Posterior vena cava (tissue), 2 donors: ENCODE measurements around the gene UPF3A. TPM values are rescaled to one million over a fixed set of nuclear protein-coding genes. Genes with fewer than 3 reads are reported as not detected.
"Not testable (repeated sequence)": the region's sequence is repeated elsewhere in the genome, so short reads cannot be mapped to it uniquely, and the experiment has no call there.

Experiments used
- DNase-seq: peaks from one replicate; pipeline ENCODE4 v3.0.0-alpha.2; 2020; ENCODE audit warnings: low spot score
- intact Hi-C, 2 donors: fragments of 100-400 bp; cut with DNase I; formaldehyde crosslinking; loops; one replicate each; pipeline versions ENCODE4 v1.14.1 to v1.14.2; 2022 to 2023
- microRNA-seq, 2 donors: library from miRNA; unstranded; fragments of <30 nt; microRNA quantifications; one replicate each; pipeline ENCODE4 v1.2.0, GENCODE V29; 2020 to 2021; ENCODE audit warnings: borderline microRNAs expressed in 2 of 2
- total RNA-seq, 2 donors: library from RNA; stranded (reverse); fragmentation: NEBNext Ultra II Directional; extraction: Animal tissue kit (Norgen Biotek cat#: 25700); gene quantifications; one replicate each; pipeline ENCODE4 v1.2.1, GENCODE V29; 2021
- donor health status: DM: yes; HTN: yes; CAD: no.
- donor health status: DM: yes; HTN: yes; CAD: no.

The UPF3A gene
- total RNA-seq, 2 donors from 2014 or later = 35.2 to 36.7 TPM

DNA sequence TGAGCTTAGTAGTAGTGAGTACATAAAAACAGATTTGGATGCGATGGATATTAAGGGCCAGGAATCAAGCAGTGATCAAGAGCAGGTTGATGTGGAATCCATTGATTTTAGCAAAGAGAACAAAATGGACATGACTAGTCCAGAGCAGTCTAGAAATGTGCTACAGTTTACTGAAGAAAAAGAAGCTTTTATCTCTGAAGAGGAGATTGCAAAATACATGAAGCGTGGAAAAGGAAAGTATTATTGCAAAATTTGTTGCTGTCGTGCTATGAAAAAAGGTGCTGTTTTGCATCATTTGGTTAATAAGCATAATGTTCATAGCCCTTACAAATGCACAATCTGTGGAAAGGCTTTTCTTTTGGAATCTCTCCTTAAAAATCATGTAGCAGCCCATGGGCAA, 44.3 kb downstream of the UPF3A start:
- no peak for DNase-seq
- intact Hi-C loops = no loop called here

DNA sequence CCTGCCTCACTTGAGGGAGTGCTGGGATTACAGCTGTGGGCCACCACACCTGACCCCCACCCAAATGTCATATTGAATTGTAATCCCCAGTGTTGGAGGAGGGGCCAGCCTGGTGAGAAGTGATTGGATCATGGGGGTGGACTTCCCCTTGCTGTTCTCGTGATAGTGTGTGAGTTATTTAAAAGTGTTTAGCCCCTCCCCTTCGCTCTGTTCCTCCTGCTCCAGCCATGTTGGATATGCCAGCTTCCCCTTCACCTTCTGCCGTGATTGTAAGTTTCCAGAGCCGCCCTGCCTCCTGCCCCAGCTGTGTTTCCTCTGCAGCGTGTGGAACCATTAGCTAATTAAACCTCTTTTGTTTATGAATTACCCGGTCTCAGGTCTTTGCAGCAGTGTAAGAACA, 46.6 kb downstream of the UPF3A start:
- intact Hi-C loops = no loop called here
- DNase-seq = no peak

DNA sequence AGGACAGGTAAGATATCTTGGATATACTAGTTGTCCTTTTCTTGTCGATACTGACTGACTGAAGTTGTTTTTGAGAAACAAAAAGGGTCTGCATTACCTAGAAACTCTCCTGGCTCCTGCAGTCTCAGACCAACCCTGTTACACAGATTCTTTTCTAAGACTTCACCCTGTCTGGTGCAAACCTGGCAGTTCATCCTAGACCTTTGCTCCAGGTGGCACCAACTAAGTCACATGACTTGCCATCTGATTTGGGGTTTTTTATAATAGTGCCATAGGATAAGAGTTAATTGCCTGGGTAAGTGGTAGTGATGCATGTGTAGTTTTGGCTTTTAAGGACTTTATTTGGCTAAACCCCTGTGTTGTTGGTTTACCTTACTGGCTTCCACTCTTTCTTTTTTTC, 47.2 kb downstream of the UPF3A start:
- intact Hi-C loops = no loop called here
- no peak for DNase-seq

DNA sequence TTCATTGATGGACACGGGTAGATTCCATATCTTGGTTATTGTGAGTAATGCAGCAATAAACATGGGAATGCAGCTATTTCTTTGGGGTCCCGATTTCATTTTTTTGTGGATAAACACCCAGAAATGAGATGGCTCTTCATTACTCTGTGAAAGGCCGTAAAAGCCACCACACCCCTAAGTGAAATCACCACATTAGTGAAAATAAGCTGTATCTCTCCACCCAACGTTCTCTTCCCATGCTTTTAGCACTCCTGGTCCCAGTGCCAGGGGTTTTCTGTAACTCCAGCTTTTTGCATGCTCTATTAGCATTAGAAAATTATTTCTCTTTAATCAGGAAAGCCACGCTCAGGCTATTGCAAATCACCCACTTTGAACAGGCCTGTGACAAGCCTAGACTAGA, 48.7 kb downstream of the UPF3A start:
- intact Hi-C loops = no loop called here
- no peak for DNase-seq

DNA sequence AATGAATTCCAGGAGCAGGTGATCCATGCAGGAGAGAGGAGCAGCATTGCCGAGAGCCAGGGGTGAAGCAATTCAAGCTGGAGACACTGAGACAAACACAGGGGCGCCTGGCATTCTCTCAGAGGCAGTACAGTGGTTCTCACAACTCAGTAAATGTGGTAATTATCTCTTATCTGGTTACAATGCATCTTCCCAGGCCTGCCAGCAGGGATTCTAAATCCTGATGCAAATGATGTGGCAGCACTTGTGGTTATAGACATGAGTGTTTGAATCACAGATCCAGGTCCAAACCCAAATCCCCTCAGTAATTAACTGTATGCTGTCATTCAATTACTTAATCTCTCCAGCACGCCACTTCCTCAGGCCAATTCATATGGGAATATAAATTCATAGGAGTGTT, 52.5 kb downstream of the UPF3A start:
- intact Hi-C loops, DNase-seq: not testable (repeated sequence)

DNA sequence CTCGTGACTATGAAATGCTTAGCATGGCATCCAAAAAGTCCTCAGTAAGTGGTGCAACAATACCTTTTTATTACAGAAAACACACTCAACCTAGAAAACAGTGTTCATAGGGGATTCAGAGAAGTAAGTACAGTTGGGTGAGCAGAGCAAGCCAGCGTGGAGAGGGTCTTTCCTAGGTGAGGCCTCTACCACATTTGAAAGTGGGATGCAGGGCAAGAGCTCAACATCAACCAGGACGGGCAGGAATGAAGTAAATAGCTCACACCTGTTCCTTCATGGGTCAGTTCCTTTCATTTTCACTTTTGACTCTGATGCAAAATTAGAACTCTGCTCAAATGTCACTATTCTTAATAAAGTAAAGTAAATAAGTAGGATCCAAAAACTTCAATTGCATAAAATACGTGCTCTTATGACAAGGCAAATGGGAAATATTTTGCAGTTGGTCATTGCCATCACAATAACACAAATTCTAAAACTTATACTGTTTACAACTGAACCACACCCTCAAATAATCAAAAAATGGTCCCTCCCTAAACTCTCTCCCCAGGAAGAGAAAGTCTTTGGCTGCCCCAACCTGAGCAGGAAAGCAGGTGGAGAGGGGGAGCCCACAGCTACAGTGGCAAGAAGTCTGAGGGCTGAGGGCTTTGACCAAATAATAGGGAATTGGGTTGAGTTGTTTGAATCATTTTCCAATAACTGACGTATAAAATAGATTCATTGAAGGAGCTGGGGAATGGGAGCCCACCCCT, 53.1 kb downstream of the UPF3A start:
- intact Hi-C loops = no loop called here
- no peak for DNase-seq

DNA sequence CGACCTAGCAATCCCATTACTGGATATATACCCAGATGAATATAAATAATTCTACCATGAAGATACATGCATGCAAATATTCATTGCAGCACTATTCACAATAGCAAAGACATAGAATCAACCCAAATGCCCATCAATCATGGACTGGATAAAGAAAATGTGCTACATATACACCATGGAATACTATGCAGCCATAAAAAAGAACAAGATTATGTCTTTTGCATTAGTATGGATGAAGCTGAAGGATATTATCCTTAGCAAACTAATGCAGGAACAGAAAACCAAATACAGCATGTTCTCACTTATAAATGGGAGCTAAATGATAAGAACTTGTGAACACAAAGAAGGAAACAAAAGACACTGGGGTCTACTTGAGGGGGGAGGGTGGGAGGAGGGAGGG, 55.1 kb downstream of the UPF3A start:
- DNase-seq, intact Hi-C loops: not testable (repeated sequence)

DNA sequence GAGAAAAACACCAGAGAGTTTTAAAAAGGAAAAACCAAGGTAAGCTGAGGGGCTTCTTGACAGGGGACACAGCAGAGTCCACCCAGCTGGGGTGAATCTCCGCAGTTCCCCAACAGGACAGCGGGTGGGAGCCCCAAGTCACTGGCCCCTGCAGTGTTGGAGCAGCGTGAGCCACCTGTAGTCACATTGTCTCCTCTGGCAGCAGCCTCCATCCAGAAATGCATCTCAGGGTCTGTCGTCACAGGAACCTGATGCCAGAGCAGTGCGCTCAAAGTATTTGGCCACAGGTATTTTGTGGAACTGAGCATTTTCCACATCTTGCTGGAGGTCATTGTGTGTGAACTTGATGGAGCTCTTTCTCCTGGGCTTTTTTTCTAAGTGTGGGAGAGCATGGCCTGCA, 57.6 kb downstream of the UPF3A start:
- intact Hi-C loops = no loop called here
- DNase-seq = no peak

DNA sequence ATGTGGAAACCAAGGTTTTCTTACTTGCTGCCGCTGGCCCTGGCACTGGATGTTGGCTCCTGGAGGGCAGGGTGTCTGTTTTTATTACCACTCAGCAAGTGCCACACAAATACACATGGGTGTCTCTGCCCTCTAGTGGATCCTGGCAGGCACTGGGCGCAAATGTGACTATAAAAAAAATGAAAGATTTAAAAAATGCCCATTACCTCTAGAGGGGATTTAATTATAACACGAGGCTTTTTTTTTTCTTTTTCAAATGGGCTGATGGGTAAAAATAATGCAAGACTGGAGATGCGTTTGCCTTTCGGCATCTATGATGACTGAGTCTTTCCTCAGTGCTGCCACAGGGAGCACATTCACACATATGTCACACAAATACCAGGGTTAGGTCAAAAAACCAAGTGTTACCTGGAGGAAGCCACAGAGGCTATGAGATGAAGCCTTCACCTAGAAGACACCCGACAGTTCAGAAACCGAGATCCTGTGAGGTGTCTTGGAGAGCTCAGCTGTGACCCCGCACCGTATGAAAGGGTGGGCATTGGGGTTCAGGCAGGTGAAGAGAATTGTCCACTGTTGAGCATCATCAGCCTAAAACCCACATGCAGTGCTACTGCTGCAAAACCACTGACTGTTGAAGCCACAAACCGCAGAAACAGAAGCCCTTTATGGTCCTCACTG, 58.6 kb downstream of the UPF3A start:
- intact Hi-C loops = no loop called here
- no peak for DNase-seq

DNA sequence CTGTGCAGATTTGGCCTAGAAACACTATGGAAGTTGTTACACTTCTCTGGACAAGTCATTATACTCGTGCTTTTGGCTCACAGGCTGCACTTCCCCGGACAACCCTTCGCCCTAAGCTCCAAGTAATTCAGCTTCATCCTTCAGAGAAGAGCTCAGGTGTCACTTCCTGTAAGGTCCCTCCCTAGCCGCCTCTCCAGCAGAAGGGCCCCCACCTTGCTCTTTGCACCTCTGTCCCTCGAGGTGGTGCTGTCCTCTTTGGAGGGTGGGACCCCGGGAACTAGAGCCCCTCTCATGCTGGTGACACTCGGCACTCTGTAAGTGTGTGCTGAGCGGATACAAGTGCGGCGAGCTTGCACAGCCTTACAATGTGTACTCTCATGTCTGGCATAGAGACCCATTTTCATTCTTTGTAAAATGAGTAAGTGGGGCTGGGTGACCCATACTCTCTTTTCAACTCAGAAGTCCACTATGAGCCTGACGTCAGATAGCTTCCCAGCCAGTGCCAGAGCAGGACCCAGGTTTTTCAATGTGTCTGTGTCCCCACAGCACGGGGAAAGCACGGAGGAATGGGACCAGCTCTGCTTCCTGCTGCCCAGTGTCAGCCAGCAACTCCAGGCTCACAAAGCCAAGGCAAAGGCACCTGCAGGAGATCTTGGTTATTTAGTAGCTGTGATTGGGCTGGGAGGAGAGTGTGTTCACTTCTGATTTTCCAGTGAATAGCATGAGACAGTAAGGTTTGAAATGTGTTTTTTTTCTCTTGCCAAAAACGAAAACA, 59.8 kb downstream of the UPF3A start:
- intact Hi-C loops = no loop called here
- no peak for DNase-seq

DNA sequence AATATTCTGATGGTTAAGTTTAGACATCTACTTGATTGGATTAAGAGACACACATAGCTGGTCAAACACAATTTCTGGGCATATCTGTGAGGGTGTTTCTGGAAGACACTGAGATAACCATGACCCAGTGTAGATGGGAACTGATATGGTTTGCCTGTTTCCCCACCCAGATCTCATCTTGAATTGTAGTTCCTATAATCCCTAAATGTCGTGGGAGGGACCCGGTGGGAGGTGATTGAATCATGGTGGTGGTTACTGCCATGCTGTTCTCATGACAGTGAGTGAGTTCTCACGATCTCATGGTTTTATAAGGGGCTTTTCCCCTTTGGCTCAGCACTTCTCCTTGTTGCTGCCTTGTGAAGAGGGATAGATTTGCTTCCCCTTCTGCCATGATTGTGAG, 65.9 kb downstream of the UPF3A start:
- DNase-seq, intact Hi-C loops: not testable (repeated sequence)

DNA sequence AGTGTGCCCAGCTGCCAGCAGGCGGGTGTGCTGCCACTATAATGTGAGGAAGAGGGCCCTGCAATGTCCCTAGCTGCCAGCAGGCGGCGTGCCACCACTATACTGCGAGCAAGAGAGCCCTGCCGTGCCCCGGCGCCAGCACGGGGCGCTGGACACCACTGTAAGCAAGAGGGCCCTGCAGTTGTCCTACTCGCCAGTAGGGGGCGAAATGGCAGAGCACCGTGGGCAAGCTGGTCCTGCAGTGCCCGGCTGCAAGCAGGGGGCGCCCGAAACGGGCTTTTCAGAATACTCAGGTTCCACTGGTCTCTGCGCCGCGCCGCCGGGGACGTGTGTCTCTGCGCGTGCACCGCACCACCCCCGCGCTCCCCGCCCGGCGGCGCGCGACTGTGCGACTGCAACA, 71.4 kb downstream of the UPF3A start:
- DNase-seq, intact Hi-C loops: not testable (repeated sequence)

DNA sequence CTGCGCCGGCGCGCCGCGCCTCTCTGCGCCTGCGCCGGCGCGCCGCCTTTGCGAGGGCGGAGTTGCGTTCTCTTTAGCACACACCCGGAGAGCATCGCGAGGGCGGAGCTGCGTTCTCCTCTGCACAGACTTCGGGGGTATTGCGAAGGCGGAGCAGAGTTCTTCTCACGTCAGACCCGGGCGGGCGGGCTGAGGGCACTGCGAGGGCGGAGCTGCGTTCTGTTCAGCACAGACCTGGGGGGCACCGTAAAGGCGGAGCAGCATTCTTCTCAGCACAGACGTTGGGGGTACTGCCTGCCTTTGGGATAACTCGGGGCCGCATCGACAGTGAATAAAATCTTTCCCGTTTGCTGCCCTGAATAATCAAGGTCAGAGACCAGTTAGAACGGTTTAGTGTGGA, 72.0 kb downstream of the UPF3A start:
- DNase-seq, intact Hi-C loops: not testable (repeated sequence)

Small RNAs within 50 kb of the gene (microRNA-seq; reads per million reads assigned to microRNA genes)
- gene MIR4502 = 0 reads per million in 2 donors
- gene MIR548AR = 0 reads per million in 2 donors

Other genes with a start within 250 kb of the UPF3A start
- gene RASA3, start 149.0 kb upstream of the UPF3A start, total RNA-seq = 10 to 100 TPM; 28.8 to 30.1 TPM
- gene CFAP97D2, start 102.3 kb upstream of the UPF3A start, total RNA-seq = not detected
- gene CDC16, start 46.7 kb upstream of the UPF3A start, total RNA-seq = 10 to 100 TPM; 46.8 TPM
- 10 to 100 TPM; 16.3 to 16.4 TPM for gene CHAMP1, start 32.9 kb downstream of the UPF3A start, total RNA-seq